ENCODE data around the gene THRA.

Gene THRA

DNA sequence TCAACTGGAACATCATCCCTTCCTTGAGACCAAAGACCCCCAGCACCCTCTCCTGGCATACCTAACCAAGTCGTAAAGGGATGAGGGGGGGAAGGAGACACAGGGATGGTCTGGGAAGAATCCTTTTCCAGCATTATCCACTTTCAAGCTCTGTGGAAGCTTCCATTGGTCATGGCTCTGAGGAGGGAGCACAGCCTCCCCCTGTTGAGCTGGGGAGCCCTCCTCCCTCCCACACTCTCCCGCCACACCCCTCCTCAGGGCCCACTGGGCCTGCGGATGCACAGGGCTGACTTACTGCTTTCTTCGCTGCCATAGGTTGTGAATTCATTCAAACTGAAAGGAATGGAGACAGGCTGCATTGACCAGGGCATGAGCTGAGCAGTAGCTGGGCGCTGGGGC is 35.2 kb upstream of the THRA start:
- DNase-seq: no peak

- no peak for DNase-seq
Observed at GRCh38 chr17:40028595-40028994, 34.2 kb upstream of the THRA start.

DNA sequence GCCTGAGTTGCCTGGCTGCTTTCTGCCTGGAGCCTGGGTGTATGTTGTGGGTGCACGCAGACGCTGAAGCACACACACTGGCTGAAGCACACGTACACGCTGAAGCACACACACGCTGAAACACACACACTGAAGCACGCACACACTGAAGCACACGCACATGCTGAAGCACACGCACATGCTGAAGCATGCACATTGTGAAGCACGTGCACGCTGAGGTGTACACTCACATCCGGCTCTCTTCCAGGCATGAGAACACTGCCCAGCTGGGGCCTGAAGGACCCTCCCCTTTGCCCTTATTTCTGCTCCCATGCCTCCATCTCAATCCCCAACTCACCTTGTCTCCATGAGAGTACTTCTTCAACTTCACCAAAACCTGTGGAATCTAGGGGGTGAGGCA is 31.1 kb upstream of the THRA start:
- no peak for DNase-seq

DNA sequence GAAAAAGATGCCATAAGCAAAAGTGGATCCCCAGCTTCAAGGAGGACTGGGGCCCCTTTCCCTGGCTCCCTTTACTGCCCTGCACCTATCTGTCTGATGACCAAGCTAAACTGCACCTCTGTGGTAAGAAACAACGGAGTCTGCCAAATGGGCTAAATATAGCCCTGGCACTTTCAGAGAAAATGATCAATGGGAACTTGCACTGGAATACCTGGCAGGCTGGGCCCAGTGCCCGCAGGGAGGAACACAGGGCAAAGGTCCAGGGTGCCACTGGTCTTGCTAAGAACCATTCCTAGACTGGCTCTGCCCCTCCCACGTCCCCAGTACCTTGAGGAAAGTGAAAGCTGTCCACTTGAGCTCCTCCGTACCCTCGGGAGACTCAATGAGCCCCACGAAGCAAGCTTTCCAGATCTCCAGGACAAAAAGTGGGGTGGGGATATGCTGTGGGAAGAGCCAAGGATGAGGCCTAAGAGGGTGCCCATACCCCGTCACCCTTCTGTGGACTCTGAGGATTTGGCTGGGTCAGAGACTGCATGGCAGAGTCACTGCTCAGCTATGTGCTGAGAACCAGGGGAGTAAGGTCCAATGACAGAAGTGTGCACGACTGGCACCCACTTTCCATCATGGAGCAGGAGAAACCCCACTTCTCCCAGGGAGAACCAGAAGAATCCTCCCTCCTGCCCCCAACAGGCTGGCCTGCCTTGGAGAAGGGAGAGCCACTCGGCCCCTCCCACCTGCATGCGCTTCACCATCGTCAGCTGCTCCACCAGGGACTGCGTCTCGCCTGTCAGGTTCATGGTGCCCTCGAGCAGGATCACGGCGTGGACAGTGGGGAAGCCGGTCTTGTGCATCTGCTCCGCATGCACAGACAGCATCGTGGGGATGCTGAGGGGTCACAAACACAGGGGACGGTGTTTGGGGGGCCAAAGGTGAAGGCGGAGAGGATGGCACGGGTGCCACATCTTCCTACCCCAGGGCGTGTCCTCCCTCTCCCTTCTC is 30.1 kb upstream of the THRA start:
- no peak for DNase-seq

DNA sequence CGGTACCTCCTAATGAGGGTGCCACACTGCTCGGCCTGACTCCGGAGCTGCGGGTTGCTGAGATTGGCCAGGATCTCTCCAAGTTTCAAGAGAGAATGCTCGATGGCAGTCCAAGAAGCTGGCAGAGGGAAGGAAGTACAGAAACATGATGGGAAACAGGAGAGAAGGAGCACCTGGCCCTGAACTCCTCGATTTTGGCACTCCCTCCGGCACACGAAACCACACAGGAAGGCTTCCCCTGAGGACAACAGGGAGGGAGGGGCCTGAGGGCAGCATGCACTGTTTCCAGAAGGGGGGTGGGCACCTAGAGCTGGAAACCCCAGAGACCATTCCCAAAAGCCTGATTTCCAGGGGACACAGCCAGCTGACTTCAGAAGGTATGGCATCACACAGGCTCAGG is 29.4 kb upstream of the THRA start:
- DNase-seq: no peak

DNA sequence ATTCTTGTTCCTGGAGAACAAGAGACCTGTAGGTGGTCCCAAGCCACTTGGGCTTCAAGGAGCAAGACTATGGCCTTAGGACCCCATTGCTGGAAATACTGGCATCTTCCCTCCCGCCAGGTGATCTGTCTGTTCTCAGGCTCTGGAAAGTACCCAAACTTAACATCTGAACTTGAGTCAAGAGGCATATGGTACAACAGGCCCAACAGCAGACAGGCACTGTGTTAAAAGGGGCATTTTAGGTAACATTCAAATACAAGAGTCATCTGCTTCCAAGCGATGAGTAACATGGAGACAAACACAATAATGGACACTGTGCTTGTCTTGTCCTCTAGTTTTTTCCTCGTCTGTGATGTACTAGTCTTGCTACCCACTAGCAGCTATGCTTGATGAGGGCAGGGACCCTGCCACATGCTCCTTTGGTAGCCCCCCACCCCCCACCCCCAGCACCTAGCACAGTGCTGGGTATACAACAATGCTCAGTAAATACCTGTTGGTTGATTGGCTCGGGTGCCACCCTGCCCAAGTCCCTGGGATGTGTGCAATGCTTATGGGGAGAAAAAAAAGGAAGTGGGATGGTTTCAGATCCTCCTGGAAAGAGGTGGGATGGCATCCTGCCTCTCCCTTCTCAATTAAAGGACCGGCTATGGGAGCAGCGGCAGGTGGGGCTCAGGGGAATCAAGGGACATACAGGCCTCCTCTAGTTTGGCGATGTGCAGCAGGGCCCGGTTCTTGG is 28.2 kb upstream of the THRA start:
- DNase-seq: no peak

DNA sequence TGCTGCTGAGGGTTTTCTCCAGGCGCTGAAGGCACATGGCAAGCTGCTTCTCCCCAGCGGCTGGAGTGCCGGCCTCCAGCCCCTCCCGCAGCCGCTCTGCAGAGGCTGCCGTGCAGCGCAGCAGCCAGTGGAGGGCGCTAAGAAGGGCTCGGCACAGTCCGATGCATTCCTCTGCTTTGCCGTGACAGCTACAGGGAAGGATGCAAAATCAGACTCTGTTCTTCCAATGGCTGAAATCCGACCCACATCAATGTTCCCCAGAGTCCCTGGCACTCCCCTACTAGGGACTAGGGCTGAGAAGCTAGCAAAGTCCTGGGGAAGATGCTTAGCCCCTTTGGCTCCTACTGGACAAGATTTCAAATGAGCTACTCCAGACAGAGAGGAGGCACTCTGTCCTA is 27.6 kb upstream of the THRA start:
- no peak for DNase-seq

GRCh38 chr17:40038882-40039513 is 23.8 kb upstream of the THRA start:
- DNase-seq: no peak

DNA sequence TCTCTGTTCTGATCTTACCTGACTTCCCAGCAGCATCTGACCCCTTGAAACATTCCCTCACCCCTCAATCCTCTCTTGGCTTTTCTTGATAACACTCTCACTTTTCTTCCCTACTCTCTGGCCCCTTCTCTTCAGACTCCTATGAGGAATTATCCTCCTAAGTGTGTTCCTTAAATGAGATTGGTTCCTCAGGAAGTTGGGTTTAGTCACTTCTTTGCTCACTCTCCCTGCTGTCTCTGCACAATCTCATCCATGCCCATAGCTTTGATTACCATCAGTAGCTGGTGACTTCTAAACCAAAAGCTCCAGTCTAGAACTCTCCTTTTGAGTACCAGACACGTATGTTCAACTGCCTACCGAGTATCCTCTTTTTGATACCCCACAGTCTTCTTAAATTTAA is 21.6 kb upstream of the THRA start:
- DNase-seq: no peak

DNA sequence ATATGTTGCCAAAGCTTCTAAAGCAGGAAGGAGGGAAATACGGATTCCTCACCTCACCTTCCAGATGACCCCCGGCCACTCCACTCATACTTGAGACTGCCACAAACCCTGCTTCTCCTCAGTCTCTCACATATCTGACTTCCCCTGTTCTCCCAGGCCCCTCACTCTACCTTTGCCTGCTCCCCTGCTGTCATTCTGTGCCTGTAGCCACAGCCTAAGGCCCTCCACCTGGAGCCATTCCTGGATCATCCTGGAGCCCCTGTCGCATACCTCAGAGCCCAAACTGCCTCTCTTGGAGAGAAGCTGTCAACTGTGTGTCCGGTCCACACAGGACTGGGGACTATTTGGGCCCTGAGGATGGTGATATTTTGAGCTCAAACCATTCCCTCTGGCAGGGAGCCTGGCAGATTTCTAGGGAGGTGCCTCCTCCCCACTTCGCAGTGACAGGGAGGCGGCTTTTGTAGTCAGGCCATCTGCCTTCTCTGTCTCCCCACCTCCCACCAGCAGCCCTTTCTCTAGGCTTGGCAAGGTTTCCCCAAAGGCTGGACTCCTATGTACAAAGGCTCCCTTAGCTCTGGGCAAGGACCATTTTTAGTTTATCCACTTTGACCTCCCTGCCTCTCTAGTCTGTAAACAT is 6.3 kb upstream of the THRA start:
- DNase-seq: peak; percentile 23

- no peak for DNase-seq
Observed at GRCh38 chr17:40058186-40058784, 4.5 kb upstream of the THRA start.

DNA sequence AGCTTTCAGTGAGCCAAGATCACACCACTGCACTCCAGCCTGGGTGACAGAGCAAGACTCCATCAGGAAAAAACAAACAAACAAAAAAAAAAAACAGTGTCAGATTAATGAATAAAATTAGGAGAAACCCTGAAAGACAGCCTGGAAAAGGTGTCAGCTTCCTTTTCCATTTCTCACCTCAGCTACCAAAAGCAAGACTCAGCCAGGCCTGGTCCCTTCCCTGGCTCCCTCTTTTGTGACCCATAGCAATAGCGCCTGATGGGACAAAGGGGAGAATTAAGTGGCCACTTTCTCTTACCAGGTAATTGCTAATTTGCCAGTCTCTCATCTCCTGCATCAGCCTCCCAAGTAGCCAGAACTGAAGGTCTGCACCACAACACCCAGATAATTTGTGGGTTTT is 3.9 kb upstream of the THRA start:
- DNase-seq: no peak

DNA sequence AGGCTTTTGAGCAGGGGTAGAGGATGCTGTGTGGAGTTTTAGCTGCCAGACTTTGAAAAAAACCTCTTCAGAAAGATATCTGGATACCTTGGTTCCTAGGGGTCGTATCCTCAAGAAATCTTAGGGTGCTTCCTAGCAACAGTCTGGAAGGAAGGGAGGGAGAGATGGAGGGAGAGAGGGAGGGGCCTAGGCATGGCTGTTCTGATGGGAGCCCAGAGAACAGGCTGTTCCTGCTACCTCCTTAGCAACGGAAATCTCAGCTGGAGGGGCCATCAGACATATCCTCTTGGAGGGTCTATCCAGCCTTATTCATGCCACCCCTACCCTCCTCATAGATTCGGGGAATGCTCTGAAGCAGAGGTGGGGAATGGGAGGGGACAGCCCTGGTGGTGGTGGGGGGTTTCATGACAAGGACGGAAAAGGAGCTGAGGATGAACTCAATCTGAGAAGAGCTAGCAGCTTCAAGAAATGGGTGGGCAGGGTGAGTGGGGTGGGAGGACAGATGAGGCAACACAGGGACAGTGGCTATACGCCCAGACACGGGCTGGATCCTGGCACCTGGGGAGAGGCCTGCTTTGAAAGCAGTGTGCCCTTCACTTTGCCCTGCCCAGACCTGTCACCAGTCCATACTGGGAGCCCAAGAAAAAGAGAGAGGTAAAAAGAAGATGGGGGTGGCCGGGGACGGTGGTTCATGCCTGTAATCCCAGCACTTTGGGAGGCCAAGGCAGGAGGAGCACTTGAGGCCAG is 2.9 kb upstream of the THRA start:
- DNase-seq: no peak

DNA sequence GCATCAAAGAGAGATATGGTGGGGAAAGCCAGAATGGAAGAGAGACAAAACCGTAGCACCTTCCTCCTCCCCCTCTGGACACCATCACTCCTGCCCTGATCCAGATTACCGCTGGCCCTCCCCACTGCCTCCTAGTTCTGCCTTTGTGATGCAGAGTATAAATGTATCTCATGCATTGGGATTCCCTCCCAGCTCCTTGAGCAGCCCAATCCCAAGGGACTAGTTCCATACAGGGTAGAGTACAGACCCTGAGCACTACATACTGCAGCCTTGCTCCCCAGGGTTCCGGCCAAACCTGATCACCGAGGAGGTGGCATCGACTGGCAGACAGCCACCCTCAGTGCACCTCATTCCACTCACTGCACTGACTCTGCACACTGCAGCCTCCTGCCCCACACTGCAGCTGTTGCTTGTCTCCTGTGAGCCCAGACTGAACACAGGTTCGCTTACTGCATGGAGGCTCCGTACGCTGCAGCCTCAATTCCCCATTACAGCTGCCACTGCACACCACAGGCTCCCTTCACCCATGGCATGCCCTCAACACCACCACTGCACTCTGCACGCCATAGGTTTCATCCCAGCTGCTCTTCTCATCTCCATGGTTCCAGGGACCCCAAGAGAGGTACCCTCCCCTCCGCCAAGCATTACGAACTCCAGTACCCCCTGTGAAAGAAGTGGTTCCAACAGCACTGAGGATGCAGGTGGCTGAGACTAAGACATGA is 1.7 kb upstream of the THRA start:
- DNase-seq: peak; percentile 64

- DNase-seq: no peak
Observed at GRCh38 chr17:40061609-40062038, 1.1 kb upstream of the THRA start.

DNA sequence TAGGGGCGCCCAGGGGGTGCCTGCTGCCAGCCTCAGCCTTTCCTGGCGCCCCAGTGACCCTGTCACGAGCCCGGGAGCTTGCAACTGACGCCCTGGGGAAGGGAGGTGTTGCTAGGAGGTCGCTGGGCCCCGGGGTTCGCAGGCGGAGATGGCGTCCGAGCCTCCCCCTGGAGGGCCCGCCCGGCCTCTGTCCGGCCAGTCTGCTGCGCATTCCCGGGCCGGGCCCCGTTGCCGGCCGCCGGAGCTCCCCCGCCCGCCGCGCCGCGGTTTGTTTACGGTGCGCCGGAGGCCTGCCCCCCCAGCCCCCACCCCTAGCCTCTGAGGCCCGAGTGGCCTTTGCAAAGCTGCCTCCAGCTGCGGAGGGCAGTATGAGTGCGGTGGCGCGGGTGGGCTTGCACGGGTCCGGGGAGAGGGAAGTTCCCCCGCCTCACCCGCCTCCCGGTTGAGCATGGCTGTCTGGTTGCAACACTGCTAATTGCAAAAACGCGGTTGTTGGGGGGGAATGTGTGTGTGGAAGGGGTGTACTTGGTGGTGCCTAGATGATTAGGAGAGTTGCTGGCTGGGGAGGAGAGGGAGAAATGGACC is 514 bp downstream of the THRA start:
- DNase-seq: no peak

GRCh38 chr17:40063901-40064531 is 1.3 kb downstream of the THRA start:
- no peak for DNase-seq

- no peak for DNase-seq
Observed at GRCh38 chr17:40064971-40065768, 2.4 kb downstream of the THRA start.

DNA sequence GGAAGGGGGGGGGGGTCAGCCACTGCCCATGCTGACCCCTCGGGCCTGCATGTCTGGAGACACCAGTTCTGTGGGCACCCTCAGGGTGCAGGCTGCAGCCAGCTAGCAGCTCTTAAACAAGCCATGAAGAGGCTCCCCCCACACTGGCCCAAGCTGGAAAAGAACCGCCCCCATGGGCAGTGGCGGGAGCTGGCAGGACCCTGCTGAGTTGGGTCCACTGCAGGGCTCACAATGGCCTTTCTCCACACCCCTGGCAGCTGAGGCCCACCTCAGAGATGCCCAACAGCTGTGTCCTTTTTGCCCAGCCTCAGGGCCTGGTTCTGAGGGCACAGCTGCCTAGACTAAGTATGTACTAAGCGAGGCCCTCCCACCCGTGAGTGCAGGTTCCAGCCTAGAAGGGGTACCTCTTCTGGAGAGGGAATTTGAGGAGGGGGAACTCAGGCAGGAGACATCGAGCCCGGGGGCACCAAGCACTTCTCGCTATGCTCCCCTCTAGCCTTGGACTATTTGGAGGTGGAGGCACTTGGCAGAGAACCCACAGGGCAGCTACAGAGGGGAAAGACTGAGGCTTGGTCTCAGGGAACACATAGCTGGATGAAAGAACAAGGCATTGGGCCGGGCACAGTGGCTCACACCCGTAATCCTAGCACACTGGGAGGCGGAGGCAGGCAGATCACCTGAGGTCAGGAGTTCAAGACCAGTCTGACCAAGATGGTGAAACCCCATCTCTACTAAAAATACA is 3.2 kb downstream of the THRA start:
- DNase-seq: no peak
